Measurements from ENCODE around the gene CMSS1. TPM values are rescaled to one million over a fixed set of nuclear protein-coding genes. Genes with fewer than 3 reads are reported as not detected.

Gene CMSS1
- polyA plus RNA-seq, 2 of the 4 experiments (the other 2 are of a cell fraction), result 61.1 to 62.9 TPM

- CTCF ChIA-PET, result interaction anchor here (0.8 to 1.1 kb wide), 2 partner anchors 18 to 69 kb away, joined by 3 read pairs; no protein-coding TSS in a partner anchor
- no peak for FAIRE-seq
Observed at GRCh38 chr3:100020876-100021644, 203.4 kb downstream of the CMSS1 start.

DNA sequence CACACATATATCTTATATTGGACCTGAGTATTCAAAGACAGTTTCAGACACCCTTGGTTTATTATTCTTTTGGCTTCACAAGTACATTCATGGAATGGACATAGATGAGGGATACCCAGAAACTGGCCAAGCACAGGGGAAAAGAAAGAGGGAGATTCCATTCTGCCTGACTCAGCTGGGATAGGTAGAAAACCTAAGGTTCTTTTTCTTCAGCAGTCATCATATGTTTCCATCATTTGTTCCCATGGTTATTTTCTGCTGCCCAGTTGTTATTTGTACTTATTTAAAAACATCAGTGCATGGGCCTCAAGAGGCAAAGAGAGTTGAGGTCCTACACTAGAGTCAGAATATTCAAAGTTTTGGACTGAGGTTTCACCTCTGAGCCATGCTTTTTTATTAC, 204.8 kb downstream of the CMSS1 start:
- no peak overlapping the region for H3K4me2 ChIP-seq
- CTCF ChIA-PET, result interaction anchor here (0.6 kb wide), 1 partner anchor 10 kb away, joined by 3 read pairs; no protein-coding TSS in a partner anchor
- no peak overlapping the region for H3K4me3 ChIP-seq
- 0 out of 3 replicates have a peak, but pooled peaks cover 3% of the 10 kb centered on the region for H3K4me1 ChIP-seq
- POLR2A ChIA-PET, result no interaction called here
- no peak for ATAC-seq
- no peak for DNase-seq (ENCODE audit: low read depth in 1 of 2, low spot score in 1 of 2)
- TF ChIP-seq RFX5 (IDR thresholded peaks at IDR 0.05), result no peak
- TF ChIP-seq ESRRA (IDR thresholded peaks at IDR 0.05; ENCODE audit: borderline replicate concordance, low read length), result no peak
- no peak overlapping the region for H3K27ac ChIP-seq
- FAIRE-seq, result no peak
- no peaks in the 10 kb centered on the region for H3K9me3 ChIP-seq

More at GRCh38 chr3:100020876-100021644, 203.4 kb downstream of the CMSS1 start:
- WGBS (ENCODE audit: missing lambda C conversion rate), result 95% methylated on average over 9 of the region's 9 CpGs
- Histone ChIP-seq H3K4me1 (0 out of 3 replicates have a peak, but pooled peaks cover 3% of the 10 kb centered on the region), H3K4me3 (no peak overlapping the region), H3K9me3 (no peaks in the 10 kb centered on the region), H3K27ac (no peak overlapping the region), H3K4me2 (no peak overlapping the region)
- no peak for DNase-seq (ENCODE audit: low read depth in 1 of 2, low spot score in 1 of 2)
- TF ChIP-seq KDM1A (IDR thresholded peaks at IDR 0.05; ENCODE audit: low read depth) (no peak), POLR2AphosphoS2 (conservative IDR thresholded peaks at IDR 0.05; ENCODE audit: low read length) (no peak), TFCP2L1 (CRISPR knock-in tag; IDR thresholded peaks at IDR 0.05) (no peak), RFX5 (IDR thresholded peaks at IDR 0.05) (no peak), MAZ (IDR thresholded peaks at IDR 0.05; ENCODE audit: borderline replicate concordance, low read depth, low read length) (no peak), MAX (IDR thresholded peaks at IDR 0.05) (no peak), BHLHE40 (IDR thresholded peaks at IDR 0.05; ENCODE audit: low read depth, low read length) (no peak), EHF (CRISPR knock-in tag; IDR thresholded peaks at IDR 0.05) (no peak), HMGXB4 (CRISPR knock-in tag; IDR thresholded peaks at IDR 0.05; ENCODE audit: borderline replicate concordance) (no peak), JUN (IDR thresholded peaks at IDR 0.05) (no peak), HES2 (IDR thresholded peaks at IDR 0.05) (no peak), CEBPB (IDR thresholded peaks at IDR 0.05) (no peak), ZSCAN20 (CRISPR knock-in tag; IDR thresholded peaks at IDR 0.05) (no peak), FOSL2 (IDR thresholded peaks at IDR 0.05) (no peak), FOSL2 (CRISPR knock-in tag; IDR thresholded peaks at IDR 0.05) (no peak), NR3C1 (IDR thresholded peaks at IDR 0.05) (no peak), BCL3 (IDR thresholded peaks at IDR 0.05) (no peak), TP53 (CRISPR knock-in tag; IDR thresholded peaks at IDR 0.05) (no peak), CBX2 (IDR thresholded peaks at IDR 0.05; ENCODE audit: borderline replicate concordance, low read depth) (no peak)
- TF ChIP-seq, protein P1, sequence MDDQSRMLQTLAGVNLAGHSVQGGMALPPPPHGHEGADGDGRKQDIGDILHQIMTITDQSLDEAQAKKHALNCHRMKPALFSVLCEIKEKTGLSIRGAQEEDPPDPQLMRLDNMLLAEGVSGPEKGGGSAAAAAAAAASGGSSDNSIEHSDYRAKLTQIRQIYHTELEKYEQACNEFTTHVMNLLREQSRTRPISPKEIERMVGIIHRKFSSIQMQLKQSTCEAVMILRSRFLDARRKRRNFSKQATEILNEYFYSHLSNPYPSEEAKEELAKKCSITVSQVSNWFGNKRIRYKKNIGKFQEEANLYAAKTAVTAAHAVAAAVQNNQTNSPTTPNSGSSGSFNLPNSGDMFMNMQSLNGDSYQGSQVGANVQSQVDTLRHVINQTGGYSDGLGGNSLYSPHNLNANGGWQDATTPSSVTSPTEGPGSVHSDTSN (IDR thresholded peaks at IDR 0.05), result no peak
- TF ChIP-seq, protein P2, sequence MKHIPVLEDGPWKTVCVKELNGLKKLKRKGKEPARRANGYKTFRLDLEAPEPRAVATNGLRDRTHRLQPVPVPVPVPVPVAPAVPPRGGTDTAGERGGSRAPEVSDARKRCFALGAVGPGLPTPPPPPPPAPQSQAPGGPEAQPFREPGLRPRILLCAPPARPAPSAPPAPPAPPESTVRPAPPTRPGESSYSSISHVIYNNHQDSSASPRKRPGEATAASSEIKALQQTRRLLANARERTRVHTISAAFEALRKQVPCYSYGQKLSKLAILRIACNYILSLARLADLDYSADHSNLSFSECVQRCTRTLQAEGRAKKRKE (CRISPR knock-in tag; IDR thresholded peaks at IDR 0.05; ENCODE audit: low read depth), result no peak
- ATAC-seq, result no peak
- POLR2A ChIA-PET, result no interaction called here

Measured in A549 (cell line).